ENCODE measurements around the gene RDH13. TPM values are rescaled to one million over a fixed set of nuclear protein-coding genes. Genes with fewer than 3 reads are reported as not detected.
"Not testable (repeated sequence)": the region's sequence is repeated elsewhere in the genome, so short reads cannot be mapped to it uniquely, and the experiment has no call there.

Gene RDH13
- total and polyA plus RNA-seq, 2 donors = 12.4 to 15.0 TPM

DNA sequence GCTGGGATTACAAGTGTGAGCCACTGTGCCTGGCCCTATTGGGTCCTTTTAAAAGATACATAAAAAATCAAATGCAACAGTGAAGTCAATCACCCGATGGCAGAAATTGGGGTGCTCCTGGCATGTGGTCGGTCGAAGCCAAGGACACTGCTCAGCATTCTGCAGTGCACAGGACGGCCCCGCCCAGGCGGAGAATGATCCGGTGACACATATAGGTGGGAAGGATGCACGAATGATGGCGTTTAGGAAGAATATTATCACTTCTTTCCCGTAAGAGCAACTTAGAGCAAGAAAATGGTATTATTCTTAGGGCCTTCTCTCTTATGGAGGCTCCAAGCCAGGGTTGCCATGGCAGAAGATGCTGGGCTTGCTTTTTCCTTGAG is 21.7 kb downstream of the RDH13 start:
- DNase-seq (ENCODE audit: extremely low spot score) = no peak
- Histone ChIP-seq H3K27ac (ENCODE audit: low read depth) (no peak overlapping the region), H3K36me3 (ENCODE audit: insufficient read depth) (peaks cover 7% of the 10 kb centered on the region), H3K4me1 (ENCODE audit: insufficient read depth) (no peaks in the 10 kb centered on the region), H3K4me3 (ENCODE audit: low read depth, low read length) (no peak overlapping the region)
- WGBS = 86% methylated on average over 10 of the region's 10 CpGs

- H3K4me3 ChIP-seq (ENCODE audit: low read depth, low read length); H3K4me1 ChIP-seq (ENCODE audit: insufficient read depth); DNase-seq (ENCODE audit: extremely low spot score); H3K27ac ChIP-seq (ENCODE audit: low read depth); H3K36me3 ChIP-seq (ENCODE audit: insufficient read depth): not testable (repeated sequence)
- WGBS = 84% methylated on average over 12 of the region's 12 CpGs
Observed at GRCh38 chr19:55040654-55041053, 22.3 kb downstream of the RDH13 start.

DNA sequence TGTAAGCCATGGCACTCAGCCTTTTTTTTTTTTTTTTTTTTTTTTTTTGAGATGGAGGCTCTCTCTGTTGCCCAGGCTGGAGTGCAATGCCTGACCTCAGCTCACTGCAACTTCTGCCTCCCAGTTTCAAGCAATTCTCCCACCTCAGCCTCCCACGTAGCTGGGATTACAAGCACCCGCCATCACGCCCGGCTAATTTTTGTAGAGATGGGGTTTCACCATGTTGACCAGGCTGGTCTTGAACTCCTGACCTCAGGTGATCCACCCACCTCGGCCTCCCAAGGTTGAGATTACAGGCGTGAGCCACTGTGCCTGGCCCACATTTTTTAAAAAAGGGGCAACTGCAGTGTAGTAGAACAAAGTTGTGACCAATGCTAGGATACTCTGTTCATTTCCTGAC is 25.3 kb downstream of the RDH13 start:
- 82% methylated on average over 6 of the region's 6 CpGs for WGBS
- not testable (repeated sequence) for H3K27ac ChIP-seq (ENCODE audit: low read depth); H3K4me1 ChIP-seq (ENCODE audit: insufficient read depth); H3K4me3 ChIP-seq (ENCODE audit: low read depth, low read length); DNase-seq (ENCODE audit: extremely low spot score); H3K36me3 ChIP-seq (ENCODE audit: insufficient read depth)

GRCh38 chr19:55036058-55036457 is 26.9 kb downstream of the RDH13 start:
- WGBS = 88% methylated on average over 2 of the region's 2 CpGs
- H3K36me3 ChIP-seq (ENCODE audit: insufficient read depth) = no peaks in the 10 kb centered on the region
- no peaks in the 10 kb centered on the region for H3K4me1 ChIP-seq (ENCODE audit: insufficient read depth)
- no peak overlapping the region for H3K27ac ChIP-seq (ENCODE audit: low read depth)
- H3K4me3 ChIP-seq (ENCODE audit: low read depth, low read length) = no peak overlapping the region
- no peak for DNase-seq (ENCODE audit: extremely low spot score)

DNA sequence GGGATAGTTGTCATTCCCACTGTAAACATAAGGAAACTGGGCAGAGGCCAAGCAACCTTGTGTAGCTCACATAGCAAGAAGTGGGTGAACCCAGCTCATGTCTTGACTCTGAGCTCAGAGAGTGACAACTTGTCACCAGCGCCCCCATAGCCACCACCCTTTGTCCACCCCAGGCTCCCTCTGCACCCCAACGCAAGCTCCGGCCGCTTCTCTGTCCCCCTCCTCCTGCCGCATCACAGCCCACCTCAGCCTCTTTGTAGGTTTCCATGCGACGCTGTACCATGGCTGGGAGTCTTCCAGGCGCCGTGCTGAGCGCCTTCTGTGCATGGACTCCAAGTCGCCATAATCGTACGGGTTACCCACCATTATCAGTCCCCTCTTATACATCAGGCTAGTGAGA is 28.2 kb downstream of the RDH13 start:
- H3K4me3 ChIP-seq (ENCODE audit: low read depth, low read length) = no peak overlapping the region
- no peak overlapping the region for H3K27ac ChIP-seq (ENCODE audit: low read depth)
- no peaks in the 10 kb centered on the region for H3K4me1 ChIP-seq (ENCODE audit: insufficient read depth)
- H3K36me3 ChIP-seq (ENCODE audit: insufficient read depth) = no peaks in the 10 kb centered on the region
- no peak for DNase-seq (ENCODE audit: extremely low spot score)
- WGBS = 90% methylated on average over 13 of the region's 13 CpGs

GRCh38 chr19:55032976-55033643 is 29.8 kb downstream of the RDH13 start:
- H3K36me3 ChIP-seq (ENCODE audit: insufficient read depth); H3K4me1 ChIP-seq (ENCODE audit: insufficient read depth); DNase-seq (ENCODE audit: extremely low spot score); H3K4me3 ChIP-seq (ENCODE audit: low read depth, low read length); H3K27ac ChIP-seq (ENCODE audit: low read depth): not testable (repeated sequence)
- WGBS = 93% methylated on average over 70 of the region's 70 CpGs

- no peaks in the 10 kb centered on the region for H3K4me1 ChIP-seq (ENCODE audit: insufficient read depth)
- H3K4me3 ChIP-seq (ENCODE audit: low read depth, low read length) = no peak overlapping the region
- no peak overlapping the region for H3K27ac ChIP-seq (ENCODE audit: low read depth)
- 78% methylated on average over 22 of the region's 22 CpGs for WGBS
- no peaks in the 10 kb centered on the region for H3K36me3 ChIP-seq (ENCODE audit: insufficient read depth)
- DNase-seq (ENCODE audit: extremely low spot score) = no peak
Observed at GRCh38 chr19:55032170-55032800, 30.7 kb downstream of the RDH13 start.

- H3K36me3 ChIP-seq (ENCODE audit: insufficient read depth) = no peaks in the 10 kb centered on the region
- H3K27ac ChIP-seq (ENCODE audit: low read depth) = no peak overlapping the region
- H3K4me1 ChIP-seq (ENCODE audit: insufficient read depth) = no peaks in the 10 kb centered on the region
- H3K4me3 ChIP-seq (ENCODE audit: low read depth, low read length) = no peak overlapping the region
- 82% methylated on average over 7 of the region's 7 CpGs for WGBS
- no peak for DNase-seq (ENCODE audit: extremely low spot score)
Observed at GRCh38 chr19:55031178-55031577, 31.8 kb downstream of the RDH13 start.

GRCh38 chr19:55028757-55029156 is 34.2 kb downstream of the RDH13 start:
- DNase-seq (ENCODE audit: extremely low spot score) = no peak
- WGBS = 87% methylated on average over 7 of the region's 7 CpGs

DNA sequence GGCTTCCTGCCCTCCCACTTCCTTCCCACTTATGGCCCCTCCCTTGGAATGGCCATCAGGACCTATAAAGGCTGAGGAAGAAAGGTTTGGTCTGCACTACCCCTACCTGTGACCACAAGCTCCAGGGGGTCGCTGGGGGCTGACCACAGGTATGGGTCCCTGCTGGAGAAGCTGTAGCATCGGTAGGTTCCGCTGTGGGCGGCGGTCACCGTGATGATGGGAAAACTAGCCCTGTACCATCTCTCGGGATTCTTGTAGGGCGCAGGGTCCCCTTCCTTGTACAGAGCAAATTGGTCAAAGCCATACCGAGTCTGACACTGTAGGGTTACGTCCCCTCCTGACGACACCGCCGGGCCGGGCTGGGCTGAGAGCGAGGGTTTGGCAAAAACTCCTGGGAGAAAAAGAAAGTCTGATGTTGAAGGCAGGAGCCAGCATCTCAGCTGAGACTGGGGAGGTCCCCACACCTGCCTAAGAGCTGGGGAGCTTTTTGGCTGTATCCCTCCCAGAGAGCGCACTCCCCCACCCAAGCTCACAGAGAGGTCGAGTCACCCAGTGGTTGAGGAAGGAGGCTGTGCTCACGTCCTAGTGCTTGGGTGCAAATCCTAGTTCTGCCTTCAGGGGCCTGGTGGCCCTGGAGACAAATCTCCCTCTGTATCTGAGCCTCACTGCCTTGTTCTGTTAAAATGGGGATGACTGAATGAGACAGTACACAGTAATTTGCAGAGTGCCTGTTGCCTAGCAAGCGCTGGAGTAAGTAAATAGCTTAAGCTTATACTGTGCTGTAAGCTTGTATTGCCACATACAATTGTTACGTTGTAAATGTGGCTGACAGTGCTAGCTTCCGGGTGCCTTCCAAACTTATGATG is 35.2 kb downstream of the RDH13 start:
- no peaks in the 10 kb centered on the region for H3K4me1 ChIP-seq (ENCODE audit: insufficient read depth)
- no peak overlapping the region for H3K4me3 ChIP-seq (ENCODE audit: low read depth, low read length)
- H3K27ac ChIP-seq (ENCODE audit: low read depth) = no peak overlapping the region
- H3K36me3 ChIP-seq (ENCODE audit: insufficient read depth) = no peaks in the 10 kb centered on the region
- DNase-seq (ENCODE audit: extremely low spot score) = no peak
- WGBS = 82% methylated on average over 21 of the region's 21 CpGs

More at GRCh38 chr19:55028757-55029156, 34.2 kb downstream of the RDH13 start:
- Histone ChIP-seq H3K36me3 (ENCODE audit: insufficient read depth) (no peaks in the 10 kb centered on the region), H3K4me3 (ENCODE audit: low read depth, low read length) (no peak overlapping the region), H3K27ac (ENCODE audit: low read depth) (no peak overlapping the region), H3K4me1 (ENCODE audit: insufficient read depth) (no peaks in the 10 kb centered on the region)

- WGBS = 96% methylated on average over 6 of the region's 12 CpGs
- H3K4me1 ChIP-seq (ENCODE audit: insufficient read depth); DNase-seq (ENCODE audit: extremely low spot score); H3K36me3 ChIP-seq (ENCODE audit: insufficient read depth); H3K4me3 ChIP-seq (ENCODE audit: low read depth, low read length); H3K27ac ChIP-seq (ENCODE audit: low read depth): not testable (repeated sequence)
Observed at GRCh38 chr19:55027140-55027471, 35.8 kb downstream of the RDH13 start.

- Histone ChIP-seq H3K36me3 (ENCODE audit: insufficient read depth) (no peaks in the 10 kb centered on the region), H3K4me1 (ENCODE audit: insufficient read depth) (no peaks in the 10 kb centered on the region), H3K27ac (ENCODE audit: low read depth) (no peak overlapping the region), H3K4me3 (ENCODE audit: low read depth, low read length) (no peak overlapping the region)
- no peak for DNase-seq (ENCODE audit: extremely low spot score)
- WGBS = 86% methylated on average over 11 of the region's 11 CpGs
Observed at GRCh38 chr19:55024111-55024510, 38.8 kb downstream of the RDH13 start.

DNA sequence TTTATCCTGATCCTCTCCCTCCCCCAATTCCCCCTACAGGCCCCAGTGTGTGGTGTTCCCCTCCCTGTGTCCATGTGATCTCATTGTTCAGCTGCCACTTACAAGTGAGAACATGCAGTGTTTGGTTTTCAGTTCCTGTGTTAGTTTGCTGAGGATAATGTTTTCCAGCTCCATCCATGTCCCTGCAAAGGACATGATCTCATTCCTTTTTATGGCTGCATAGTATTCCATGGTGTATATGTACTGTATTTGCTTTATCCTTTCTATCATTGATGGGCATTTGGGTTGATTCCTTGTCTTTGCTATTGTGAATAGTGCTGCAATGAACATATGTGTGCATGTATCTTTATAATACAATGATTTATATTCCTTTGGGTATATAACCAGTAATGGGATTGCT is 42.6 kb downstream of the RDH13 start:
- not testable (repeated sequence) for H3K27ac ChIP-seq (ENCODE audit: low read depth); H3K4me1 ChIP-seq (ENCODE audit: insufficient read depth); H3K4me3 ChIP-seq (ENCODE audit: low read depth, low read length); DNase-seq (ENCODE audit: extremely low spot score); H3K36me3 ChIP-seq (ENCODE audit: insufficient read depth)

DNA sequence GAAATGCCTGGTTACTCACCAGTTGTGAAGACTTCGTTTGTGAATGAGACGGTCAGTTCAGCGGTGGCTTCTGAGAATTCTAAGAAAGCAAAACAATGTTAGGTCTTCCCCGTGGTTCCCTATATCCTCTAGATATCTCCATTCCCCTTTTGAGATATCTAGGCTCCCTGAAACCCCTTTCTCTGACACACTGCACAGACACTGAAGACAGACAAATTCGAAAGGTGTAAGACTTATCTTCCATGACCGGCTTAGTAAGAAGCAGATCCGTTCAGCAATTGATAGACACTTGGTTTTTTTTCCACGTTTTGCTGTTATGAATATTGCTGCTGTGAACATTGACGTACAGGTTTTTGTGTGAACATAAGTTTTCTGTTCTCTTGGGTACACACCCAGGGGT is 44.3 kb downstream of the RDH13 start:
- H3K4me1 ChIP-seq (ENCODE audit: insufficient read depth) = no peaks in the 10 kb centered on the region
- no peak for DNase-seq (ENCODE audit: extremely low spot score)
- 79% methylated on average over 9 of the region's 9 CpGs for WGBS
- H3K36me3 ChIP-seq (ENCODE audit: insufficient read depth) = no peaks in the 10 kb centered on the region
- no peak overlapping the region for H3K27ac ChIP-seq (ENCODE audit: low read depth)
- no peak overlapping the region for H3K4me3 ChIP-seq (ENCODE audit: low read depth, low read length)

All from urinary bladder (tissue), 4 donors.